H1 (cell line): ENCODE results near the gene MYBPC2. TPM values are rescaled to one million over a fixed set of nuclear protein-coding genes. Genes with fewer than 3 reads are reported as not detected.

Experiments used
- NRF1 ChIP-seq: IDR thresholded peaks from 2 replicates; pipeline ENCODE4 v1.6.1; 2011; ENCODE audit warnings: mild to moderate bottlenecking, low read depth, low read length, improper control_type of control experiment
- SRF ChIP-seq: IDR thresholded peaks from 2 replicates; pipeline ENCODE4 v1.6.1; 2011; ENCODE audit warnings: mild to moderate bottlenecking, low read depth, low read length, moderate library complexity
- polyA plus RNA-seq, 7 experiments: library from polyadenylated mRNA; depleted of rRNA in 3 of 7; stranded (reverse) in 5 of 7; unstranded in 2 of 7; fragments of >200 nt in 5 of 7; fragments of 200-250 nt in 2 of 7; gene quantifications; 1 replicate in 5 of 7; 2 replicates in 1 of 7; 4 replicates in 1 of 7; pipeline versions ENCODE4 v1.2.1 to v1.2.3, GENCODE V29; 2011 to 2013; ENCODE audit warnings: missing spikeins in 2 of 7, mixed read lengths in 2 of 7
- total RNA-seq: library from RNA; stranded (reverse); fragmentation: NEBNext Ultra II Directional; extraction: Animal tissue kit (Norgen Biotek cat#: 25700); gene quantifications from 2 replicates; pipeline ENCODE4 v1.2.1, GENCODE V29; 2021

Gene MYBPC2
- total and polyA plus RNA-seq, 2 of the 8 experiments (the other 6 are each of a cell fraction or from before 2014, with no cell fraction given) = 1.8 to 3.1 TPM

DNA sequence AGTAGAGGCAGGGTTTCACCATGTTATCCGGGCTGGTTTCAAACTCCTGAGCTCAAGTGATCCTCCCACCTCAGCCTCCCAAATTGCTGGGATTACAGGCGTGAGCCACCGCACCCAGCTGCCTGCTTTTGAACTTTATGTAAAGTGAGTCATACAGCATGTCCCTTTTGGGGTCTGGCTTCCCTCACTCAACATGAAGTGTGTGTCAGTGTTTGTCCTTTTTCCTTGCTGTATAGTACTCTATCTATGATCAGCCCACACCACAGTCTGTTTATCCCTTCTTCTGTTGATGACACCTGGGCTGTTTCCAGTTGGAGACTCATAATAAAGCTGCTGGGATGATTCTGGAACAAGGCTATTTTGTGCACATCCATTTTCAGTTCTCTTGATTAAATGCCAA lies 11.9 kb upstream of the MYBPC2 start (continued):
- TF ChIP-seq NRF1 = no peak
- no peak for TF ChIP-seq SRF
